ENCODE measurements around the gene G0S2.

G0S2 gene

GRCh38 chr1:209720326-209720725 lies 45.1 kb downstream of the G0S2 start:
- no peak for DNase-seq (ENCODE audit: low read depth in 2 of 2)

- DNase-seq (ENCODE audit: low read depth in 2 of 2): no peak
Measured at GRCh38 chr1:209720826-209721225, 45.6 kb downstream of the G0S2 start.

- DNase-seq (ENCODE audit: low read depth in 2 of 2): no peak
Measured at GRCh38 chr1:209721323-209721722, 46.1 kb downstream of the G0S2 start.

- DNase-seq (ENCODE audit: low read depth in 2 of 2): no peak
Measured at GRCh38 chr1:209723265-209723664, 48.1 kb downstream of the G0S2 start.

DNA sequence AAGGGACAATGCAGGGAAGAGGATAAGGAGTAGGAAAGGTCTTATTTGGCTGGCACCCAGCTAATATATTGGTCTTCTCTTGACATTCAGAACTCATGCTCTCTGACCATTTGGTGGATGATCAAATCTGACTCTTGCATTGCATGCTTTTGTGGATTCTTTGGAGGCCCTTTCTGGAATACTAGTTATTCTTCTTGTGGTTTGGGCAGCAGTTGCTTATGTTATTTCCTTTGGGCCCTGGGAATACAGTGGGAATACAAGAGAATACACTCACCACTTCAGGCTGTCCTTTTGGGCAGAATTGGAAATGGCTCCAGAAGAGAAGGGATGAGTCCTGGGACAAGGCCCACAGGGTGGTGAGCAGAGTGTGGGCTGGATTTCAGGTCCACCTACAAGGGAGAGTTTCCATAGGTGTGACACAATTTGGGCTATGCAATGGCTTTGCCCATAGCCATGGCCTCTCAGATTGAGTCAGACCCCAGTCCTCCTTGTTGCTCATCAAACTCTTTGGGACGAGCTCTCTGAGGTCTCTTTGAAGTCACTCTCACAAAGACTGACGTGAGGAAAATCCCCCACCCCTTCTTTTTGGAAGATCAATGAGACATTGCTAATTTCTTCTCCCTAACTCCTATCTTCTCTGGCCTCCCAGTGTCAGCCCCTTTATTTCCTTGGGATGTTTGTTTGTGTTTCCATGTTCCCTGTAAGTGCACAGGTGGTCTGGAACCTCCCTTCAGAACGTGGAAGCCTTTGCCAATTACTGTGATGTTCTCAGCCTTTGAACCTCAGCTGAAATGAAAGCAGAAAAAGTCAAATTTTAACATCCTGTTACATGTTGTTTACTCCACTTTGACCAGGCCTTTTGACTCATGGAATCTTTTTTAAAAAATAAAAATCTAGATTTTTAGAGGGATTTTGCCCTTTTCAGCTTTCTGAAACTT lies 48.8 kb downstream of the G0S2 start:
- no peak for DNase-seq (ENCODE audit: low read depth in 2 of 2)

Measured in stimulated activated CD8-positive, alpha-beta memory T cell treated with anti-CD3 and anti-CD28 coated beads, Interleukin-7, amount 100 ng/mL, for 1 hour (primary cell).